ENCODE results near the gene ASF1B. TPM values are rescaled to one million over a fixed set of nuclear protein-coding genes. Genes with fewer than 3 reads are reported as not detected.
A peak's percentile ranks its signal among the peaks of the same experiment; 100 is the strongest.

ASF1B gene
- total RNA-seq, 1 donor from 2014 or later, result 2.0 TPM

GRCh38 chr19:14078411-14078810 is 58.0 kb downstream of the ASF1B start:
- ATAC-seq (no peak), DNase-seq (ENCODE audit: missing footprints) (no peak)
- intact Hi-C loops (cut with DNase I), result loop anchor here (10.0 kb wide), 1 partner anchor 294 kb away; no protein-coding TSS in a partner anchor

GRCh38 chr19:14073925-14074838 is 62.2 kb downstream of the ASF1B start:
- intact Hi-C loops (cut with DNase I), result loop anchor here (2.0 to 10.0 kb wide), 2 partner anchors 69 to 289 kb away; no protein-coding TSS in a partner anchor
- ATAC-seq, result no peak
- no peak for DNase-seq (ENCODE audit: missing footprints)

GRCh38 chr19:14073261-14073924 is 63.0 kb downstream of the ASF1B start:
- intact Hi-C loops (cut with DNase I), result loop anchor here (2.0 to 10.0 kb wide), 2 partner anchors 69 to 289 kb away; no protein-coding TSS in a partner anchor
- ATAC-seq (peak; percentile 41), DNase-seq (ENCODE audit: missing footprints) (peak; percentile 91)

DNA sequence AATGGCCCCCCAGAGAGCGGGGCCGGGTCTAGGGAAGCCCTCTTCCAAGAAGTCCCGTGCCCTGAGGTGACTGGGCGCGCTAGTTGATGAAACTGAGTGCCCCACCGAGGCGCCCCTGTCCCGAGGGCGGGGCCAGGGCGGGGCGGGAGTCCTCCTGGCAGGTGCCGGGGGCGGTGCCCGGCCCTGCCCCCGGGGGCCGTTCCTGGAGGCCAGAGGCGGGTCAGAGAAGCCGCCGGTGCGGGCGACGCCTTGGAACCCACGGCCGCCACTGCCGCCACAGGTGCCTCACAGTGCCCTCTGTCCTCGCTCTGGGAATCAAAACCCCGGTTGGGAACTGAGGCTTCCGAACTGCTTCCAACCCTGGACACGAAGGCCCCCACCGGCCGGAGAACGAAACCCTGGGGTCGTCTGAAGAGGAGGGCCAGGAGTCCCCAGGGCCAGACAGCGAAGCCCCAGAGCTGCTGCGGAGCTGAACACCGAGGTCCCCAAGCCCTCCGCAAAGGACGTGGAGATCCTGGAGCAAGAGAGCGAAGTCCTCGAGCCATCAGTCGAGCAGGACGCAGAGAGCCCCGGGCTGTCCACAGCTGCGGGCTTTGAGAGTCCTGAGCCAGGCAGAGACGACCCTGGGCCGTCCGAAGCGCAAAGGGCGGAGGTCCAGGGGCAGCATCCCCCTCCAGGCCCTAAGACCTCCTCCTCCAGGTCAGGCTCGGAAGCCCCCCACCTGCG is 63.7 kb downstream of the ASF1B start, which contains the start of gene MISP3:
TSS of gene MISP3 (plus strand) at position 252 of the 726 bp plus-strand sequence. CDS start 524 bp downstream, outside the sequence.
- DNase-seq (ENCODE audit: missing footprints) (no peak), ATAC-seq (peak; percentile 49)
- intact Hi-C loops (cut with DNase I), result loop anchor here (1.0 to 10.0 kb wide), 3 partner anchors 68 to 288 kb away; no protein-coding TSS in a partner anchor

DNA sequence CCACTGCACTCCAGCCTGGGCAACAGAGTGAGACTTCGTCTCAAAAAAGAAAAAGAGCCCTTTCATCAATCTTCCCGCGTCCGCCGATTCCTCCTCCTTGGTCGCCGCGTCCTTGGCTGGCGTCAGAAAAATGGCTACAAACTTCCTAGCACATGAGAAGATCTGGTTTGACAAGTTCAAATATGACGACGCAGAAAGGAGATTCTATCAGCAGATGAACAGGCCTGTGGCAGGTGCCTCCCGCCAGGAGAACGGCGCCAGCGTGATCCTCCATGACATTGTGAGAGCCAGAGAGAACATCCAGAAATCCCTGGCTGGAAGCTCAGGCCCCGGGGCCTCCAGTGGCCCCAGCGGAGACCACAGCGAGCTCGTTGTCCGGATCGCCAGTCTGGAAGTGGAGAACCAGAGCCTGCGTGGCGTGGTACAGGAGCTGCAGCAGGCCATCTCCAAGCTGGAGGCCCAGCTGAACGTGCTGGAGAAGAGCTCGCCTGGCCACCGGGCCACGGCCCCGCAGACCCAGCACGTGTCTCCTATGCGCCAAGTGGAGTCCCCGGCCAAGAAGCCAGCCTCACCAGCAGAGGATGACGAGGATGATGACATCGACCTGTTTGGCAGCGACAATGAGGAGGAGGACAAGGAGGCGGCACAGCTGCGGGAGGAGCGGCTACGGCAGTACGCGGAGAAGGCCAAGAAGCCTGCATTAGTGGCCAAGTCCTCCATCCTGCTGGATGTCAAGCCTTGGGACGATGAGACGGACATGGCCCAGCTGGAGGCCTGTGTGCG is 65.9 kb downstream of the ASF1B start:
- intact Hi-C loops (cut with DNase I), result loop anchor here (10.0 kb wide), 1 partner anchor 286 kb away; no protein-coding TSS in a partner anchor
- DNase-seq (ENCODE audit: missing footprints) (peak; percentile 74), ATAC-seq (no peak)

Other genes with a start within 250 kb of the ASF1B start
- gene BRME1, start 230.5 kb downstream of the ASF1B start, total RNA-seq, result 0.76 TPM
- 18.7 TPM for gene CC2D1A, start 230.4 kb downstream of the ASF1B start, total RNA-seq
- gene PODNL1, start 198.2 kb downstream of the ASF1B start, total RNA-seq, result 2.5 TPM
- gene DCAF15, start 184.1 kb downstream of the ASF1B start, total RNA-seq, result 18.0 TPM
- gene RFX1, start 130.3 kb downstream of the ASF1B start, total RNA-seq, result 15.4 TPM
- not detected for gene RLN3, start 108.4 kb downstream of the ASF1B start, total RNA-seq
- gene IL27RA, start 104.8 kb downstream of the ASF1B start, total RNA-seq, result 5.6 TPM
- gene PALM3, start 74.5 kb downstream of the ASF1B start, total RNA-seq, result 0.41 TPM
- 7.3 TPM for gene MISP3, start 63.8 kb downstream of the ASF1B start, total RNA-seq
- gene C19orf67, start 50.8 kb downstream of the ASF1B start, total RNA-seq, result not detected
- 60.2 TPM for gene SAMD1, start 45.8 kb downstream of the ASF1B start, total RNA-seq
- 494 TPM for gene PRKACA, start 18.8 kb downstream of the ASF1B start, total RNA-seq
- gene ADGRL1, start 69.6 kb upstream of the ASF1B start, total RNA-seq, result 27.0 TPM
- gene ADGRE5, start 244.9 kb upstream of the ASF1B start, total RNA-seq, result 32.6 TPM